Measurements from ENCODE around the gene PNPLA2.
A peak's percentile ranks its signal among the peaks of the same experiment; 100 is the strongest.

PNPLA2 gene

DNA sequence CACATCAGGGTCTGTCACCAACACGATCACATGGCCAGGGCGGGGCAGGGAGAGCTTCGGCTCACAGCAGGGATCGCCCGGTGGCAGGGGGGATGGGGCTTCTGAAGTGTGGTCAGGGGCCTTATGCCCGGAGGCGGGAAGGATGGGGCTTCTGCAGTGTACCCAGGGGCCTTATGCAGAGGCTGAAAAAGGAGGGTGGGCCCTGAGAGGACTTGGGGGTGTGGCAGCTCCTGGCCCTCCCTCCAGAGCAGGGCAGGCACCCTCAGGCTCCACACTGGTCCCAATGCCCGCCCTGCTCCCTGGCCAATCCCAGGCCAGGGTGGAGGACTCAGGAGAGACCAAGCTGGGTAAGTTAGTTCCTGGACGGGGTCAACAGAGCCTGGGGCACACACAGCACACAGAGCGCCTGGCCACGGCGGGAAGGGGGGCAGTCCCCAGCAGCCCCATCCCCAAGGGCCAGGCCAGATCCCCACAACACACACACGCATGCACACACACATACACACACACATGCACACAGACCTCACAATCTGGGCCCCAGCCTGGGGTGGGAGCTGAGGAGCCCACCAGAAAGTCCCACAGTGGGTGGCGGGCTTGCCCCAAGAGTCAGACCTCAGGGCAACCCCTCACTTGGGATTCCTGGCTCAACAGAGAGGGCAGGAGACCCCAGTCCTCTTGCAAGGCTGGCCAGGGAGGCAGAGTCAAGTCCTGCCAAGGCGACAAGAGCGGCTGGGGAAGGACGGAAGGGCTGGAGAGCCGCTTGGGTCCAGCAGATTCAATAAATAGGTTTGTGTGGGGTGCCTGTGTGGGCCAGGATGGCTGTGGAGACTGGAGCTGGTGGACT is 27.8 kb upstream of the PNPLA2 start:
- H3K4me1 Mint-ChIP-seq (ENCODE audit: low read depth), result peaks cover 3% of the 10 kb centered on the region
- peaks cover 6% of the 10 kb centered on the region for H3K36me3 Mint-ChIP-seq (ENCODE audit: low read depth)
- no peaks in the 10 kb centered on the region for H3K9me3 Mint-ChIP-seq
- no peaks in the 10 kb centered on the region for H3K27me3 Mint-ChIP-seq (ENCODE audit: low read depth)
- DNase-seq (ENCODE audit: low spot score), result no peak
- H3K4me3 Mint-ChIP-seq, result no peak overlapping the region
- no peak overlapping the region for H3K27ac Mint-ChIP-seq

- Mint-ChIP-seq H3K27ac (no peak overlapping the region), H3K9me3 (no peaks in the 10 kb centered on the region), H3K36me3 (ENCODE audit: low read depth) (peaks cover 6% of the 10 kb centered on the region), H3K4me3 (no peak overlapping the region), H3K27me3 (ENCODE audit: low read depth) (no peaks in the 10 kb centered on the region), H3K4me1 (ENCODE audit: low read depth) (peaks cover 7% of the 10 kb centered on the region)
- DNase-seq (ENCODE audit: low spot score), result no peak
Observed at GRCh38 chr11:791658-792534, 26.8 kb upstream of the PNPLA2 start.

DNA sequence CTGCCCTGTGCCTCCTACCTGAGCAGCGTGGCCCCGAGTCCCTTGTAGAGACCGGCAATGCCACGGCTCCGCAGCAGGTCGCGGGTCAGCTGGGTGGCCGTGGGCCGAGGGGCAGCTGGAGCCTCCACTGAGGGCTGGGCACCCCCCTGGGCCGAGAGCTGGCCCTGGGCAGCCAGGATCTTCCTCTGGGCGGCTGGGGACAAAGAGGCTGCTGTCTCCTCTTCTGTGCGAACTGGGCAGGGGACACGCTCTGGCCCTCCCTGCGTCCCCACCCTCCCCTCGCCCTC is 26.2 kb upstream of the PNPLA2 start:
- Mint-ChIP-seq H3K36me3 (ENCODE audit: low read depth) (peaks cover 6% of the 10 kb centered on the region), H3K4me3 (no peak overlapping the region), H3K27me3 (ENCODE audit: low read depth) (no peaks in the 10 kb centered on the region), H3K4me1 (ENCODE audit: low read depth) (peaks cover 12% of the 10 kb centered on the region), H3K9me3 (no peaks in the 10 kb centered on the region), H3K27ac (no peak overlapping the region)
- no peak for DNase-seq (ENCODE audit: low spot score)

- peaks cover 6% of the 10 kb centered on the region for H3K36me3 Mint-ChIP-seq (ENCODE audit: low read depth)
- no peak for DNase-seq (ENCODE audit: low spot score)
- no peak overlapping the region for H3K4me3 Mint-ChIP-seq
- no peaks in the 10 kb centered on the region for H3K27me3 Mint-ChIP-seq (ENCODE audit: low read depth)
- no peaks in the 10 kb centered on the region for H3K9me3 Mint-ChIP-seq
- peaks cover 12% of the 10 kb centered on the region for H3K4me1 Mint-ChIP-seq (ENCODE audit: low read depth)
- H3K27ac Mint-ChIP-seq, result no peak overlapping the region
Observed at GRCh38 chr11:792873-793272, 25.8 kb upstream of the PNPLA2 start.

DNA sequence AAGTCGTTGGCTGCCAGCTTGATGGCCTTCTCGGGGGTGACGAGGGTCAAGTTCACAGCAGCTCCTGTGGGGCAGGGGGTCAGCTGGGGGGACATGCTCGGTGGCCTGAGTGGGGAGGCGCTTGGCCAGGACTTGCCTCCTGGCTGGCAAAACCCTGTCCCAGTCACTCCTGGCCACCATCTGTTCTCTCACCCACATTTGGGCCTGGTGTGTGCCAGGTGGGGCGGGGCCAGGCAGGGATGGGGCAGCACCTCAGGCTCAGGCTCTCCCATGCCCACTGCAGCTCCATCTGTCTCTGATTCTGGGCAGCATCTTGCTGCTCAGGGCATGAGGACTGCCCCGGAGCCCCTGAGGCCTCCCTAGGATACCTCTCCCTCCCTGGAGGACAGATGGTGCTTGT is 25.2 kb upstream of the PNPLA2 start:
- H3K4me1 Mint-ChIP-seq (ENCODE audit: low read depth), result peaks cover 12% of the 10 kb centered on the region
- peak overlapping the region; percentile 42 for H3K4me3 Mint-ChIP-seq
- H3K36me3 Mint-ChIP-seq (ENCODE audit: low read depth), result peaks cover 6% of the 10 kb centered on the region
- no peak for DNase-seq (ENCODE audit: low spot score)
- H3K27ac Mint-ChIP-seq, result no peak overlapping the region
- no peaks in the 10 kb centered on the region for H3K9me3 Mint-ChIP-seq
- no peaks in the 10 kb centered on the region for H3K27me3 Mint-ChIP-seq (ENCODE audit: low read depth)

DNA sequence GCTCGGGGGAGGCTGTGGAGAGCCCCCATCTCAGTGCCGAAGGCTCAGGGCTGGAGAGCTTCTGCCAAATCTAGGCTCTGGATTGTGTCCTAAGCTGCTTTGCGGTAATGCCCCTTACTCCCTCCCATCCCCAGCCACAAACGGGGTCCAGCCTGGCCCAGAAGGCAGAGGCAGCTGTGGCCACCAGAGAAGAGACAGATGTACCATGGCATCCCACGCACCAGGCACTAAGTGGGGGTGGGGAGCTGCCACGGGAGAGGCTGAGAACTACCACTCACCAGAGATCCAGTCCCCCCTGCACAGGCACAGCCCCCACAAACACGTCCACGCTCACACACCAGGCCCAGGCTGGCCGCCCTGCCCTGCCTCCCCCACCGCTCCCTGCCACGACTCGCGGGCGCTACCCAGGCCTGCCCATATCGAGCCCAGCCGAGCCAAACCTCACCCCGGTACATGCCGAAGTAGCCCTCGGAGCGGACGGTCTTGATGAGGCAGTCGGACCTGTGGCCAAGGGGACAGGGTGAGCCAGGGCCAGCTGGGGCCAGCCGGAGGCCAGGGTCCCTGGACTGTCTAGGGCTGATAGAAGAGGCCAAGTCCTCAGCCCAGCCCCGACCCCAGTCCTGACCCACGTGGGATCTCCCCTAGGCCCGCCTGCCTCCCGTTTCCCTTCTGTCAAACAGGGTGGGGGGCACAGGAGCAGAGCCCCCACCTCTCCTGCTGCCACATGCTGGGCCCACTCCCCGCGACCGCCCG is 24.5 kb upstream of the PNPLA2 start:
- Mint-ChIP-seq H3K27me3 (ENCODE audit: low read depth) (no peaks in the 10 kb centered on the region), H3K36me3 (ENCODE audit: low read depth) (peaks cover 6% of the 10 kb centered on the region), H3K4me1 (ENCODE audit: low read depth) (peaks cover 12% of the 10 kb centered on the region), H3K9me3 (no peaks in the 10 kb centered on the region), H3K27ac (no peak overlapping the region), H3K4me3 (peak overlapping the region; percentile 45)
- no peak for DNase-seq (ENCODE audit: low spot score)

- Mint-ChIP-seq H3K9me3 (no peaks in the 10 kb centered on the region), H3K4me1 (ENCODE audit: low read depth) (peaks cover 12% of the 10 kb centered on the region), H3K27ac (no peak overlapping the region), H3K36me3 (ENCODE audit: low read depth) (peaks cover 6% of the 10 kb centered on the region), H3K4me3 (peak overlapping the region; percentile 56), H3K27me3 (ENCODE audit: low read depth) (no peaks in the 10 kb centered on the region)
- no peak for DNase-seq (ENCODE audit: low spot score)
Observed at GRCh38 chr11:794766-795633, 23.7 kb upstream of the PNPLA2 start.

DNA sequence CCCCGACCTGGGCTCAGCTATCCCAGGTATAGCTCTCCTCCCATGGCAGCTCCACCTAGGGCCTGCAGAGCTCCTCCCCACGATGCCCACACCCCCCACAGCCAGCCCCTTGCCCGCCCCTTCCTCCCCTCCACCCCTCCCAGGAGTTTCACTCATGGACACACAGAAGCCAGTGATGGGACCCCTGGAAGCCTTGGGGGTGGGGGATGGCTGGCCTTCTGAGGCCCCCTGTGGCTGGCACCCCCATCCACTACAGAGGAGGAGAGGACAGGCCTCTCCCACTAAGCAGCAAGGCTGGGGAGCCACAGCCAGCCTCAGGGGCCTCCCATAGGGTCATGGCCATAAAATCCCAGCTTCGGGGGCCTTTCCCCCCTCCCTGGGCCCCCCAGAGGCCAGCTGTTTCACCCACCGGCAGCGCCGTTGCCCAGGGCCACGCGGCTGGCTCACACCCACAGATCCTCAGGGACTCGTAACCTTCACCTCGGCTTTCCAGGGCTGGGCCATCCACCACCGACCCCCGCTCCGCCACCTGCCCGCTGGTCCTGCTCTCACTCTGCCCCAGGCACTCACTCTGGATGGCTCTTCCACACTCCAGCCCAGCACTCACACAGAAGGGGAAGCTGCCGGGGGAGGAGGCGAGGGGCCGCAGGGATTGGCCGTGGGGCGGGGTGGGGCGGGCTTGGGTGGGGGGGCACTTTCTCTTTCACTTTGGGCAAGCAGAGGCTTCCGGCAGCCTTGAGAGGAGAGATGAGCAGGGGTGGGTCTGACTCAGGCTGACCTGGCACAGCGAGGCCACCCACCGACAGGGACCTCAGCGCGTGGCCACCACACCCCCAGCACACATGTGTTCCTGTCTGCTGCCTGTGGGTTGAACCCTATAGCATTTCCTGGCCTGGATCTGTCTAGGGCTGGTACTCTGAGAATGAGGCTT is 22.8 kb upstream of the PNPLA2 start:
- peaks cover 9% of the 10 kb centered on the region for H3K4me1 Mint-ChIP-seq (ENCODE audit: low read depth)
- peak overlapping the region; percentile 88 for H3K4me3 Mint-ChIP-seq
- peak; percentile 87 for DNase-seq (ENCODE audit: low spot score)
- H3K27me3 Mint-ChIP-seq (ENCODE audit: low read depth), result no peaks in the 10 kb centered on the region
- H3K36me3 Mint-ChIP-seq (ENCODE audit: low read depth), result peaks cover 6% of the 10 kb centered on the region
- no peaks in the 10 kb centered on the region for H3K9me3 Mint-ChIP-seq
- peak overlapping the region; percentile 91 for H3K27ac Mint-ChIP-seq

DNA sequence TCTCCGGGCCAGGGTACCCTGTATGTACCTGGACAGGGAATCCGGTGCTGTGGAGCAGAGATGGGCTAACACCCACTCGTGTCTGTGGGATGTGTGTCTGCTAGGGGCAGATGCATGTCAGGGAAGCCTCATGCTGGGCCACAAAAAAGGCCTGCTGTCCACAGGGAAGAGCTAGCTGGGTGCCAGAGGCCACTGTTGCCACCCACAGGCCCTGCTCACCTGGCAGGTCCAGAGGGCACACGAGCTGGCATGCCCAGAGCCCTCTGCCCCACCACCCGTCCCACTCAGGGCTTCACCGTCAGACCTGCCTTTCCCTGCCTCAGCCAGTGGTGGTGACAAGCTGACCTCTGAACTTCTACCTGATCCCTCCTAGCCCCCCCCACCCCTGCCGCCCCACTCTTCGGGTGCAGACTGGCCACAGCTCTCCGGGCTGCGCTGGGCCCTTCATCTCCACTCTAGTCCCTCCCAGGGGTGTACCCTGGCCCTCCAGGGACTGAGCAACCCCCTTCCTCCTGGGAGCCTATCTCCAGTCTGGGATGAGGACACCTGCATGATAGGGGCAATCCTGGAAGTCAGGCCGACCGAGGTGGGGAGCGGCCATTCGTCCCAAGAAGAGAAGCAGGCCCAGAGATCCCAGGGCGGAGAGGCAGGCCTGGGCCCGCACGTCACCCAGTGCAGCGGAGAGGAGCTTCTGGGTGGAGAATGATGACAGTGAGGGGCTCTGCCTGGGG is 22.0 kb upstream of the PNPLA2 start:
- no peak for DNase-seq (ENCODE audit: low spot score)
- peak overlapping the region; percentile 91 for H3K27ac Mint-ChIP-seq
- no peaks in the 10 kb centered on the region for H3K27me3 Mint-ChIP-seq (ENCODE audit: low read depth)
- peaks cover 9% of the 10 kb centered on the region for H3K4me1 Mint-ChIP-seq (ENCODE audit: low read depth)
- peaks cover 4% of the 10 kb centered on the region for H3K36me3 Mint-ChIP-seq (ENCODE audit: low read depth)
- peak overlapping the region; percentile 88 for H3K4me3 Mint-ChIP-seq
- no peaks in the 10 kb centered on the region for H3K9me3 Mint-ChIP-seq

DNA sequence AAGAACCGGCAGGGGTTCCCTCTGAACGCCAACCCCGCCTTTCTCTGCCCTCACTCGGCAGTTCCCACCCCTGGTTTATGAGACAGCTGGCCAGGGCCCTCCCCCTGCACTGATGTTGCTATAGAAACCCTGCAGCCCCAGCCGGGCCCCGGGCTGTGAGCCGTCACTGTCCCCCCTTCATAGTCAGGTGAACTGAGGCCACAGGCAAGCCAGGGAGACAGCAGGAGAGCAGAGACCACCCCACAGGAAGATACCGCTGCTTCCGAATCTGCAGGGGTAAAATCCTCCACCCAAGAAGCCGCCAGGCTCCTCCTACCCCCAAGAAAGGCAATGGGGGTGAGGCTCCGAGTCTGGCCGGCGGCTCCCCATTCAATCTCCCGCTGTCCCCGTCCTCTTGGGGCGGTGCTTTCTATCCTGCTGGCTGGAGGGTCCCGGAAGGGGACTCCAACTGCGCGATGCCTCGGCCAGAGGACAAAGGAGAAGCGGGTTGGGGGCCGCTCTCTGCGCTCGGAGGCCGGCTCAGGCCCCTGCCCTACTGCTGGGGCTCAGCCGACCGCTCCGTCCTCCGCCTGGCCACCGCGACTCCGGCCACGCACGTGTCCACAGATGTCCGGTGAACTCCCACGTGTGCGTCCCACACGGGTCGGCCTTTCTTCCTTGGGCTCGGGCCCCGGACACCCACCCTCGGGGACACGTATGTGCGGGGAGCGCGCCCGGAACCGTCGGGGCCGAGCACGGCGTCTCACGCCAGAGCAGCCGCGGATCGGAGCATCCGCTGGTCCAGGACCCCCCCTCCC is 21.2 kb upstream of the PNPLA2 start:
- peak overlapping the region; percentile 91 for H3K27ac Mint-ChIP-seq
- peaks cover 9% of the 10 kb centered on the region for H3K4me1 Mint-ChIP-seq (ENCODE audit: low read depth)
- peak; percentile 70 for DNase-seq (ENCODE audit: low spot score)
- no peaks in the 10 kb centered on the region for H3K27me3 Mint-ChIP-seq (ENCODE audit: low read depth)
- peaks cover 4% of the 10 kb centered on the region for H3K36me3 Mint-ChIP-seq (ENCODE audit: low read depth)
- H3K9me3 Mint-ChIP-seq, result no peaks in the 10 kb centered on the region
- H3K4me3 Mint-ChIP-seq, result peak overlapping the region; percentile 88

DNA sequence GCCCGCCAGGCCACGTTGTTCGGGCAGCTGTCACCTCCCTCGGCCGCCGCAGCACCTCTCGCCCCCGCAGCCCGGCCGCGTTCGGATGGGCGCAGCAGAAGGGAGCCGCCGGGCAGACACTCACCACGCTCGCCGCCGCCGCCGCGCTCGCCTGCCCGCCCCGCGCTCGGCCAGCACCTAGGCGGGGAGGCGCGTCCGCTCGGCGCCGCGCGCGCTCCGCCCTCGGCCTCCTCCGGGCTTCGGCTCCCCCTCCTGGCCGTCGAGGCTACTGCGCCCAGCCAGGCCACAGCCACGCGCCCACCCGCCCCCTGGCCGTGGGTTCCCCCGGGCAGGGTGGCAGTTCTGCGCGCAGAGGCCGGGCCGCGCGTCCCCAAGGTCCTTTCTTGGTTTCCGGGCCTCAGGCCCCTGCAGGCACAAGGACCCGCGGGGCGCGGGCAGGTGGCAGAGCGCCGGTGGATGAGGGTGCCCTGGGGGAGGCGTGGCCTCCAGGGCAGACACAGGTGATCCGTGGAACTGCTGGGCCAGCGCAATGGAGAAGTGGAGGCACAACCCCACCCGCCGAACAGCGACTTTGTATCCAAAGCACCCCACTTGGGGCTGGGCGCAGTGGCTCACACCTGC is 20.5 kb upstream of the PNPLA2 start, which contains the start of gene SLC25A22:
Gene SLC25A22 (minus strand): TSS at position 189 of the 621 bp plus-strand sequence. CDS start 3,275 bp downstream, outside the sequence.
- Mint-ChIP-seq H3K27me3 (ENCODE audit: low read depth) (no peaks in the 10 kb centered on the region), H3K4me1 (ENCODE audit: low read depth) (peaks cover 9% of the 10 kb centered on the region), H3K9me3 (no peaks in the 10 kb centered on the region), H3K4me3 (peak within 1 kb of the TSS; percentile 88), H3K36me3 (ENCODE audit: low read depth) (peaks cover 4% of the 10 kb centered on the region), H3K27ac (peak within 1 kb of the TSS; percentile 91)
- DNase-seq (ENCODE audit: low spot score), result peak; percentile 86

All from T-helper 2 cell treated with Interferon-gamma antibody and Interleukin-4, amounts not matched to agents 5 μg/mL and 100 μg/mL, for 36 hours (primary cell).